ENCODE results near the gene TARP. TPM values are rescaled to one million over a fixed set of nuclear protein-coding genes. Genes with fewer than 3 reads are reported as not detected.

TARP gene

GRCh38 chr7:38211486-38211885 is 62.0 kb downstream of the TARP start:
- Histone ChIP-seq H3K9me3 (ENCODE audit: low read depth) (no peaks in the 10 kb centered on the region), H3K36me3 (replicated peaks; ENCODE audit: insufficient read depth, low read depth) (no peaks in the 10 kb centered on the region), H3K4me1 (ENCODE audit: insufficient read depth) (peaks cover 12% of the 10 kb centered on the region), H4K20me1 (ENCODE audit: insufficient read depth, poor library complexity, severe bottlenecking) (no peaks in the 10 kb centered on the region), H3K4me3 (no peak overlapping the region), H2AFZ (no peak overlapping the region), H3K4me2 (no peak overlapping the region), H3K27ac (no peak overlapping the region), H3K27me3 (no peaks in the 10 kb centered on the region), H3K79me2 (no peaks in the 10 kb centered on the region), H3K9me2 (replicated peaks; ENCODE audit: insufficient read depth) (no peaks in the 10 kb centered on the region)
- WGBS (ENCODE audit: low lambda C conversion rate, missing lambda C conversion rate), result 100% methylated on average over 1 of the region's 1 CpG
- no peak for TF ChIP-seq EZH2 (IDR thresholded peaks at IDR 0.05; ENCODE audit: borderline replicate concordance)
- TF ChIP-seq CTCF (IDR thresholded peaks at IDR 0.05; ENCODE audit: poor library complexity), result no peak
- no peak for TF ChIP-seq EZH2phosphoT487 (IDR thresholded peaks at IDR 0.05; ENCODE audit: low read depth, severe bottlenecking, unreplicated experiment)
- no peak for DNase-seq (ENCODE audit: low spot score)

Small RNA genes lying within 50 kb of the gene (small RNA-seq; reads per million reads assigned to genes)
- gene TRGJ1 (not detected), gene TRGJ2 (not detected), gene TRGJP (not detected), gene TRGJP1 (not detected), gene TRGJP2 (not detected), gene TRGVA (not detected)

Other genes starting within 250 kb of the TARP start
- gene STARD3NL, start 95.4 kb downstream of the TARP start, total RNA-seq, result 73.3 and 84.8 TPM in 2 replicates
- 50.7 and 65.1 TPM in 2 replicates for gene STARD3NL, start 95.4 kb downstream of the TARP start, polyA plus RNA-seq

Measured in hepatocyte (in vitro differentiated cells).